Measurements from ENCODE around the gene AUTS2.

AUTS2 gene

GRCh38 chr7:69799990-69800389, 201.7 kb downstream of the AUTS2 start:
- DNase-seq (ENCODE audit: extremely low spot score), result no peak
- POLR2A ChIA-PET, result interaction anchor here (0.6 kb wide), 1 partner anchor 26 kb away, joined by 3 read pairs; no protein-coding TSS in a partner anchor
- CTCF ChIA-PET, result interaction anchor here (0.6 to 1.2 kb wide), 5 partner anchors 10 to 432 kb away, joined by 3 read pairs; no protein-coding TSS in a partner anchor
- TF ChIP-seq FOXA1 (IDR thresholded peaks at IDR 0.05) (no peak), CTBP1 (IDR thresholded peaks at IDR 0.05; ENCODE audit: borderline replicate concordance) (no peak), SP1 (IDR thresholded peaks at IDR 0.05) (no peak), BHLHE40 (IDR thresholded peaks at IDR 0.05; ENCODE audit: borderline replicate concordance) (no peak), FOXK2 (IDR thresholded peaks at IDR 0.05) (no peak), TARDBP (IDR thresholded peaks at IDR 0.05) (no peak), PKNOX1 (IDR thresholded peaks at IDR 0.05) (no peak), L3MBTL2 (conservative IDR thresholded peaks at IDR 0.05) (no peak), LEF1 (IDR thresholded peaks at IDR 0.05; ENCODE audit: borderline replicate concordance) (no peak), FOXM1 (IDR thresholded peaks at IDR 0.05; ENCODE audit: borderline replicate concordance) (no peak), HDGF (IDR thresholded peaks at IDR 0.05; ENCODE audit: borderline replicate concordance) (no peak), NFRKB (IDR thresholded peaks at IDR 0.05) (no peak), SUZ12 (IDR thresholded peaks at IDR 0.05) (no peak), ZNF384 (IDR thresholded peaks at IDR 0.05) (no peak), ARNT (IDR thresholded peaks at IDR 0.05) (no peak), ELF4 (IDR thresholded peaks at IDR 0.05) (no peak)

DNA sequence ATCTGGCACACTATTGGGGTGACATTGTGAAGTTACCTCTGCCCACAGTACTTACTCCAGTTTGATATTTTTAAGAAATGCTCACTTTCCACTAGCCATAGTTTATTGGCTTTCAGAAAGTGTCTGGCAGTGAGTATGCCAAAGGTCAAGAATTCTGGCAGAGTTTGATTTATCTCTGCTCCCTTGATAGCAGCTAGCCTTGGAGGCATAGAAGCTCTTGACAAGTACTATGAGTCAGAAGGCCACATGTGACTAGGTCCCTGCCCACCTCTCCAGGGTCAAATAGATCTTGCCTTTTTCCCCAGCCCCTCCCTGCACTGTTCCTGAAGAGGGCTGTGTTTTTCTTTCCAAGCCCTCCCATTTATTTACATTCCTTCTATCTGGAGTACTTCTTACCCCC, 202.2 kb downstream of the AUTS2 start:
- DNase-seq (ENCODE audit: extremely low spot score), result peak; percentile 65
- CTCF ChIA-PET, result interaction anchor here (0.6 to 1.2 kb wide), 4 partner anchors 10 to 375 kb away, joined by 3 read pairs; no protein-coding TSS in a partner anchor
- TF ChIP-seq PKNOX1 (IDR thresholded peaks at IDR 0.05) (peak; percentile 95), FOXK2 (IDR thresholded peaks at IDR 0.05) (no peak)
- POLR2A ChIA-PET, result no interaction called here

DNA sequence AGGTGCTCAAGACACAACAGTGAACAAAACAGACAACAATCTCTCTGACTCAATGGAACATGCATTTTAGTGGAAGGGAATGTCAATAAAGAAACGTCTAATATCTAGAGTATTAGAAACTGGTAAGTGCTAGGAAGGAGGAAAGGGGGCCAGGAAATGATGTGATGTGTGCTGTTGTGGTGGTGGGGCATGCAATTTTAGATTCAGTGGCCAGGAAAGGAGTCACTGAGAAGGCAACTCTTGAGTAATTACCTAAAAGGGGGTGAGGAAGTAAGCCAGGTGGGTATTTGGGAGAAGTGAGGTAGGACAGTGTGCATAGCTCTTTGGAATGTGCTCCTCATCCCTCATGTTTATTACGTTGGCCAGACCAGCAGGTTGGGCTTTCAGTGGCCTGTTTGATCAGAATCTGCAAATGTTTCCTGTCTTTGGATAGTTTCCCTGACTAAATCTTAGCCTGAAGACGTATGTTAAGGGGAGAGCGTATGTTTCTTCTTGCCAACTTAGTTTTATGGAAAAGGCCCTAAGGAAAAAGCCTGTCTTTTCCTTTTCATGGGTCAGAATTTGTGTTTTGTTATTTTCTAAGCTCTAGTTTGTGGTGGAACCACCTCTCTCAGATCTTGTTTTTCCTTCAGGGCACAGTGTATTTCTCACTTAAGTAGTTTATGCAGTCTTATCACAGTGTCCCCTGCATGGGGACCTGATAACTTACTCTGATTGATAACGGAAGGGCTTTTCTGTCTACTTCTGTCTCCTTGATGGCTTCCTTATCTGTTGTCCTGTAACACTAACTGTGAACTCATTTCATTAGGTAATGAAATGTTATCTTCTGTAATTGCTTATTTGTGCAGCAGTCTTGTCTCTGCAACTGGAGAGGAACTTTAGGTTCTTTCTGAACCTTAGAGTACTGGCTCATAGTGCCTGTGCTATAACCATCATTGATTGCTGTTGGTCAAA, 203.7 kb downstream of the AUTS2 start:
- TF ChIP-seq CTBP1 (IDR thresholded peaks at IDR 0.05; ENCODE audit: borderline replicate concordance) (no peak; the same call in 1 of the 2 replicates), FOXA1 (IDR thresholded peaks at IDR 0.05) (no peak), PKNOX1 (IDR thresholded peaks at IDR 0.05) (0 out of 2 replicates have a peak, but pooled peaks have one; percentile 31)
- POLR2A ChIA-PET, result no interaction called here
- CTCF ChIA-PET, result no interaction called here
- DNase-seq (ENCODE audit: extremely low spot score), result no peak

- ChIA-PET POLR2A (no interaction called here), CTCF (interaction anchor here (0.9 kb wide), 1 partner anchor 14 kb away, joined by 3 read pairs; no protein-coding TSS in a partner anchor)
- DNase-seq (ENCODE audit: extremely low spot score), result no peak
- TF ChIP-seq FOXK2 (IDR thresholded peaks at IDR 0.05) (no peak), ARNT (IDR thresholded peaks at IDR 0.05) (no peak), CTBP1 (IDR thresholded peaks at IDR 0.05; ENCODE audit: borderline replicate concordance) (no peak), SP1 (IDR thresholded peaks at IDR 0.05) (no peak), LEF1 (IDR thresholded peaks at IDR 0.05; ENCODE audit: borderline replicate concordance) (no peak), FOXA1 (IDR thresholded peaks at IDR 0.05) (no peak), BHLHE40 (IDR thresholded peaks at IDR 0.05; ENCODE audit: borderline replicate concordance) (no peak), TARDBP (IDR thresholded peaks at IDR 0.05) (no peak), SUZ12 (IDR thresholded peaks at IDR 0.05) (no peak), L3MBTL2 (conservative IDR thresholded peaks at IDR 0.05) (no peak), FOXM1 (IDR thresholded peaks at IDR 0.05; ENCODE audit: borderline replicate concordance) (no peak)
Measured at GRCh38 chr7:69803699-69804516, 205.6 kb downstream of the AUTS2 start.

DNA sequence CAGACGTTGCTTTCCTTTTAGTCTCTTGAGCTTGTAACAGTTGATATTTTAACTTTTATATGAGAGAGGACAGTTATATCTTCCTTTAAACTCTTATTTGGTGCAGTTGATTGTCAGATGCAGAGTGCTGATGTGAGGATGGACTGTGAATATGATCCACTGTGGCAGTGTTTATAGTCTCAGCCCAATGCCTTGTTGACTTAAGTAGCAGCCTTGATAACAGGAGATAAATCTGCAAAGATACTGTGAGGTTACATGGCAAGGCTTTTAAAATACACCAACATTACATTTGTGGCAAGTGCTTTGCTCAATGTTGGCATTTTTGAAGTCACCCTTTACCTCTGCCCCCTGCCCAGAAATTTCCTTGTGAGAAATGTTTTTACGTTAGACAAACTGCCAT, 206.7 kb downstream of the AUTS2 start:
- ChIA-PET POLR2A (no interaction called here), CTCF (no interaction called here)
- TF ChIP-seq BHLHE40 (IDR thresholded peaks at IDR 0.05; ENCODE audit: borderline replicate concordance), result no peak
- no peak for TF ChIP-seq SP1 (IDR thresholded peaks at IDR 0.05)
- no peak for TF ChIP-seq CTBP1 (IDR thresholded peaks at IDR 0.05; ENCODE audit: borderline replicate concordance)
- TF ChIP-seq FOXA1 (IDR thresholded peaks at IDR 0.05), result no peak
- no peak for TF ChIP-seq TARDBP (IDR thresholded peaks at IDR 0.05)
- no peak for TF ChIP-seq ARNT (IDR thresholded peaks at IDR 0.05)
- no peak for TF ChIP-seq ZNF384 (IDR thresholded peaks at IDR 0.05)
- TF ChIP-seq PKNOX1 (IDR thresholded peaks at IDR 0.05), result no peak
- TF ChIP-seq NFRKB (IDR thresholded peaks at IDR 0.05), result no peak
- no peak for TF ChIP-seq LEF1 (IDR thresholded peaks at IDR 0.05; ENCODE audit: borderline replicate concordance)
- no peak for TF ChIP-seq ELF4 (IDR thresholded peaks at IDR 0.05)
- no peak for TF ChIP-seq FOXM1 (IDR thresholded peaks at IDR 0.05; ENCODE audit: borderline replicate concordance)
- DNase-seq (ENCODE audit: extremely low spot score), result no peak
